SW 1271 (cell line): ENCODE data around the gene ACTL9.

Source experiments
- DNase-seq, 2 experiments: peaks; one replicate each; lab custom pipeline; 2025; lab: John Stamatoyannopoulos, UW

The ACTL9 gene

DNA sequence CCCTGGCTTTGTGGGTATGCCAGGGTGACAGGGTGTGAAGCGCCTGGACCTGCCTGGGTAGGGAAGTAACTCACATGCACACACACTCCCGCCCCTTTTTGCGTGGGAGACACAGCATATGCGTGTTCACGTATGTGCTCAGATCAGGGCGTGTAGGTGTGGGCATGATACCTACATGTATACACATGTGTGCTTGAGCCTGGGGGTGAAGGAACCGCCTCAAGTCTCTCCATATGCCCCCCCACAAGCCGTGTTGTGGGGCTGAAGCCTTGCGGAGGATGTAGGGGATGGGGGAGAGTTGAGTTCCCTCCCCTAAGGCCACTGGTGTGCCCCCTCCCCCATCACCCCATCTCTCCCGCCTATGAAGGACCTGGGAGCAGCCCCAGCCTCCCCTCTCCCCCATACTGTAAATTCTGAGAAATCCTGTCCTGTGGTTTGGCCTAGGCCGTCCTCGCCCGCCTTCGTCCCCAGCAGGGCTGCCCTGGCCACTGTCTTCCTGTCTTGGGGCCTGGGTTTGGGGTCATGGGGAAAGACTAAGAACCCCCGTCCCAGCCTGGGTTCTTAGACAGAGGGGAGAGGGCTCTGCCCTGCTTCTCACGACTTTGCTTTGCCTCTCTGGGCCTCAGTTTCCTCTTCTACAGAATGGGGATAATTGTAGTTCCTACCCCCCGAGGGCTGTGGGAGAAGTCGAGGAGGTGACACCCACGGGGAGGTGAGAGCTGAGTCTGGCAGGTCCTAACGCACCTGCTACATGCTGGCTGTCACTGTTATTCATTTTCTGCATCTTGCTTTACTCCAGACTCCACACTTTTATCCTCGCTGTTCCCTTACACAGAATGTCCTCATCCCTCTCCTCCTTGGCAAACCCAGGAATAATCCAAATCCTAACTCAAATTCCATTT is 14.3 kb downstream of the ACTL9 start:
- DNase-seq: no peak

DNA sequence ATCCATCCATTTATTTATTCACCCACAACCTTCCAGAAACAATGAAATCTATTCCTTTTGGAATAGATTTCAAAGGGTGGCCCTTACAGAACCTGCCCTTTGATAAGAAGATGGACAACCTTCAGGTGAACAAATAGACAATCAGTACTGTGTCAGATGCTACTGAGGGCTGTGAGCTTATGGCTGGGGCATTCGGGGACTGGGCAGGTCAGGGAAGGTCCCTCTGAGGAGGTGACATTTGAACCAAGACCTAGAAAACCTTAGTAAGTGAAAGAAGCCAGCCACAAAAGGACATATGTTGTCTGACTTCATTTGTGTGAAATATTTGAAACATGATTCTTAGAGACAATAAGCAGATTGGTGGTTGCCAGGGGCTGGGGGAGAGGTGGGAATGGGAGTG is 15.7 kb downstream of the ACTL9 start:
- no peak for DNase-seq

DNA sequence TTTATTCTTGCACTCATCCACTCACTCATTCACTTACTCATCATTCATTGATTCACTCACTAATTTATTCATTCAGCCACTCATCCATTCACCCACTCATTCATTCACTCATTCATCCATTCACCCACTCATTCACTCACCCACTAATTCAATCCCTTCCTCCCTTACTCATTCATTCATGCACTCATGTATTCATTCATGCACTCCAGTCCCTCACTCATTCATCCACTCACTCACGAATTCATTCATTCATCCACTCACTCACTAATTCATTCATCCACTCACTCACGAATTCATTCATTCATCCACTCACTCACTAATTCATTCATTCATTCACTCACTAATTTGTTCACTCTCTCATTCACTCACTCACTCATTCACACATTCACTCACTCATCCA is 16.1 kb downstream of the ACTL9 start:
- no peak for DNase-seq

DNA sequence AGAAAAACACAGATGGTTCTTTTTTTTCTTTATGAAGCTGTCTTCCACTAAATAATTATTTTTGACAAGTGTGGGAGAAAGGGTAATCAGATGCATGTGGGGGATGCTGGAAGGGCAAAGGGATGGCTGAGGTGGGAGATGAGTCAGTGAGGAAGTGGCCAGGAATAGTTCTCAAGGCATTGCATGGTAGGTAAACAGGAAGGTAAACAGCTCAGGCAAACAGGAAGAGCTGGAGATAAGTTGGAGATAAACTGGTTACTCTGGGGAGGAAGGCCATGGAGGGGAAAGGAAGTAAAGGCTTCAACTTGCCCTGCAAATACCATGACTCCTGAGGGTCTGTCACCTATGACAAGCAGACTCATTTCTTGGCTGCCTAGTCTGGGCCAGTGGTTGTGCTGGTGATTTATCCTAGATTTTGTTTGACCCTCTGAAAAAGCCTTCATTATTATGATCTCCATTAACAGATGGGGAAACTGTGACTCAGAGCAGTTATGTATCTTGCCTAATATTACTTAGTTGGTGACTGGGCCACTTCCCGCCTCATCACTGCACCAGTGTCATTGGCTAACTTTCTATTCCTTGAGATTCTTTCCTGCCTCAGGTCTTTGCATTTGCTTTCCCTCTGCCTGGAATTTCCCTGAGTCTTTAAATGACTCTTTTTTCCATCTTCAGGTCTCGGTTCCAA is 17.1 kb downstream of the ACTL9 start:
- DNase-seq: peak in 1 of 2 experiments; percentile 57

DNA sequence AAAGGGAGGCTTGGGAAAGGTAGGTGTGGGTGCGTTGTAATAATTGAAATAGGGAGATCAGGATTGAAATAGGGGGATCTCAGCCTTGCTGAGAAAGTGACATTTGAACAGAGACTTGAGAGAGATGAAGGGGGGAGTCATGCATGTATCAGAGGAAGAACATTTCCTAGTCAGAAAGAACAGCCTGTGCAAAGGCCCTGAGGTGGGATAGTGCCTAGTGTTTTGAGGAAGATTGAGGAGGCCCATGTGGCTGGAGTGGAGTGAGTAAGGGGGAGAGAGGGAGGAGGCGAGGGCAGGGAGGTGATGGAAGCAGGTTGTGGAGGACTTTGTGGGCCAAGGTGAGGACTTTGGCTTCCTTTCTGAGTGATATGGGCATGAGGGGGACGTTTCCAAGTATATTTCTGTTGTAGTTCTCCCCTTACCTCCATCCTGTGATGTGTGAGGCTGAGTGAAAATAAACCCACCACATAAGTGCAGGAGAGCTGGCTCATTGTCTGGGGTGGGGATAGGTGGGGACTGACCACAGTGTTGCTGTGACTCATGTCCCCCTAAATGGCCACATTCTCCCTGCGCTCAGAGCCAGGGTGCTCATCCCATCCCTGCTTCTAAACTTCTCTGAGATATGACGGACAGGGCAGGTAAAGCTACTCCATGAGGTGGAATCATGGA is 17.8 kb downstream of the ACTL9 start:
- DNase-seq: no peak

DNA sequence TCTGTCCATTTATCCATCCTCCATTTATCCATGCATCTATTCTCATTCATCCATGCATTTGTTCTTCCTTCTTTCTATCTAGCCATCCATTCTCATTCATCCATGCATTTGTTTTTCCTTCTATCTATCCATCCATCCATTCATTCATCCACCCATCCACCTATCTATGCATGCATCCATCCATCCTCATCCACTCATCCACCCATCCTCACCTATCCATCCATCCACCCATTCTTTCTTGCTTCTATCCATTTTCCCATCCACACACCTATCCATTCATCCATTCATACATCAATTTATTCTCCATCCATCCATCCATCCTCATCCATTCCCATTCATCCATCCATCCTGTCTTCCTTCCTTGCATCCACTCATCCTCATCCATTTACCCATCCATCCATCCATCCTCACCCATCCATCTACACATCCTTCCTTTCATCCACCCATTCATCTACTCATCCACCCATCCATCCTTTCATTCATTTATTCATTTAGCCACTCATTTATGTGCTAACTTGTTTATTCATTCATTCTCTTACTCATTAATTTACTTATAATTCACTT is 20.3 kb downstream of the ACTL9 start:
- no peak for DNase-seq

DNA sequence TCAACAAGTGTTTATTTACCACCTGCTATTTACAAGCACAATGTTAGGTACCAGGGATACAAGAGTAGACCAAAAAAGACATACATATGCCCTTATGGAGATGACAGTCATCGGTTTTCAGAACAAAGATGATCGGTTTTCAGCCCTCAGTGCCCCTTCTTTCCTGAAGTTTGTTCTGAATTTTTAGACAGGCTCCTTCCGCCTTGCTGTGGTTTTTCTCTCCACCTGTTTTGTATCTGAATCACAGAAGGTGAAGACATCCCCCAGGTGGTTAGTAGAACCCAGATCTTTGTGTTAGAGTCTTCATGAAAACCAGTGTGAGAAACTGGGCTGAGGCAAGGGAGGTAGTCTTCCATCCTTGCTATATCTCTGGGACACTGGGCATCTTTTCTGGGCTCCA is 23.5 kb downstream of the ACTL9 start:
- DNase-seq: no peak

DNA sequence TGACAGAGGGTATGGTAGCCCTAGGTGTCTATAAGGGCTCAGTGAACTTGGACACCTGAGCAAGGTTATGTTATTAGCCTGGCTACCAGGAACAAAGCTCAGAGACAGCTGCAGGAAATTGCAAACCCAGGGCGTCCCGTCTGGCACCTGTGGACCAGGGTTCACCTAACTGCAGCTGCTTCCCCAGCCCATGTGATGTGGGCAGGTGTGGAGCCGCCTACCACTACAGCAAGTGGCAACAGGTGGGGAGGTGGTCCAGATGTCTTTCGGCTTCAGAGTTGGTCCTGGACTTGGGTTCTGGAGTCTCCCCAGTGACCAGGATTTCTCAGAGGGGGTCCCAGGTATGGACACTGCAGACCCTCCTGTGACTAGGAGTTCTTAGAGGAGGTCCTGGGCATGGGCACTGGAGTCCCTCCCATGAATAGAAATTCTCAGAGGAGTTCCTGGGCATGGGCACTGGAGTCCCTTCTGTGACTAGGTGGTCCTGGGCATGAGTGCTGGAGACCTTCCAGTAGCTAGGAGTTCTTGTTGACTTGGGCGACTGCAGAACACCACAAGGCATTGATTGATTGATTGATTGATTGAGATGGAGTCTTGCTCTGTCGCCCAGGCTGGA is 25.2 kb downstream of the ACTL9 start:
- no peak for DNase-seq

DNA sequence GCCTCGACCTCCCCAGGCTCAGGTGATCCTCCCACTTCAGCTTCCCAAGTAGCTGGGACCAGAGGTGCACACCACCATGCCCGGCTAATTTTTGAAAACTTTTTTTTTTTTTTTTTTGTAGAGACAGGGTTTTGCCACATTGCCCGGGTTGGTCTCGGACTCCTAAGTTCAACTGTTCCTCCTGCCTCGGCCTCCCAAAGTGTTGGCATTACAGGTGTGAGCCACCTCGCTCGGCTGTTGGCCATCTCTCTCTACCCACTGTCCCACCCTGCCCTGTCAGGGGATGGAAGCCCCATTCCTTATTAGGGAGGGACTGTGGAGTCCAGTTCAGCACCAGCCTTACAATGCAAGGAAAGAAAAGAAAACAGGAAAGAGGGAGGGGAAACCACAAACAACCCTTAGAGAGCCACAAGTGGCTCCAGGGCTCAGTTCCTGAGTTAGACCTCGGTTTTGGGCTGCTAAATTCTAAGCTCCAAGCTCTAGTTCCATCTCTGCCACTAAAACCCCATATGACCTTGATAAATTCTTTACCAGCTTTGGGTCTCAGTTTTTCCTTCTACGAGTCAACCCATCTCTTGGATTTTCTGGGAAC is 31.7 kb downstream of the ACTL9 start:
- DNase-seq: no peak

DNA sequence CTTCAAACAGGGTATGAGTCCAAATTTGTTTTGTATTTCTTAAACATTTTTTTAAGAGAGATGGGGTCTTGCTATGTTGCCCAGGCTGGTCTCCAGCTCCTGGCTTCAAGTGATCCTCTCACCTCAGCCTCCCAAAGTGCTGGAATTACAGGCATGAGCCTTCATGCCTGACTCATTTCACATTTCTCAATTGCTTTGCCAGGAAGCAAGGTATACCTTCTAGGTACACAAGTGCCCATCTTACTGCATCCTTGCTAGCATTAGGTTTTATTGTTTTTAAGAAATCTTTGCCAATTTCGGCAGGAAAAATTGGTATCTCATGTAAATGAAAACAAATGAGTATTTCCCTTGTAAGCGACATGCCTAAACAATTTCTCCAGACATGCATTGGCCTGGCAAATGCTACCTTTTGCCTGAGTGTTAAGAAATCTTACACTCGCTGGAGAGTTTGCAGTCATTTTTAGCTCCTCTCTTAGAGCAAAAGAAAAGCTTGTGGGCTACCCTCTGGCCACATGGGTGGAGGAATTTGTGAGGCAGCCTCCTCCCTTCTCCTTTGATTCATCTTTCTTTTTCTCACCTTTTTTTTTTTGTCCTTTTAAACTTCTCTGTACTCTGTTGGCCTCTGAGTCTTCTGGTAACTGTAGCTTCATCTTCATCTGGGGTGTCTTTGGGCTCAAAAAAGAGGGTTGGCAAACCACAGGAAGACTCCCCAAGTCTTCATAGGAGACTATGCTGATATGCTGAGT is 33.0 kb downstream of the ACTL9 start:
- no peak for DNase-seq

DNA sequence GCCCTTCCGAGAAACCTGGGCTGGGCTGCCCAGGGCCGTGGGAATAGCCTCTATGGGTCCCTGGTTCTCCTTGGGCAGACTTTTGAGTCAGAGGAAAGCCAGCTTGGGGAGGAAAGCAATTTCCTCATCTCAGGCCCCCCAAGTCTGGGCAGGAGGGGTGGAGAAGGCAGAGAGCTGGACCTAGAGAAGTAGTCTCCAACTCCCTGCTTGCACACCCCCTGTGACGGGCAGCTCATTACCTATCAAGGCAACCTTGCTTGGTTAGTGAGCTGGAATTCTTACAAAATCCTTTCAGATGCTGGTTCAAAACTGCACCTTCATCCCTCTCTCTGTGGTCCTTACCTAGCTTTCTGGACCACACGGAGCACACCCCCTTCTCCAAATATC is 33.9 kb downstream of the ACTL9 start:
- no peak for DNase-seq

DNA sequence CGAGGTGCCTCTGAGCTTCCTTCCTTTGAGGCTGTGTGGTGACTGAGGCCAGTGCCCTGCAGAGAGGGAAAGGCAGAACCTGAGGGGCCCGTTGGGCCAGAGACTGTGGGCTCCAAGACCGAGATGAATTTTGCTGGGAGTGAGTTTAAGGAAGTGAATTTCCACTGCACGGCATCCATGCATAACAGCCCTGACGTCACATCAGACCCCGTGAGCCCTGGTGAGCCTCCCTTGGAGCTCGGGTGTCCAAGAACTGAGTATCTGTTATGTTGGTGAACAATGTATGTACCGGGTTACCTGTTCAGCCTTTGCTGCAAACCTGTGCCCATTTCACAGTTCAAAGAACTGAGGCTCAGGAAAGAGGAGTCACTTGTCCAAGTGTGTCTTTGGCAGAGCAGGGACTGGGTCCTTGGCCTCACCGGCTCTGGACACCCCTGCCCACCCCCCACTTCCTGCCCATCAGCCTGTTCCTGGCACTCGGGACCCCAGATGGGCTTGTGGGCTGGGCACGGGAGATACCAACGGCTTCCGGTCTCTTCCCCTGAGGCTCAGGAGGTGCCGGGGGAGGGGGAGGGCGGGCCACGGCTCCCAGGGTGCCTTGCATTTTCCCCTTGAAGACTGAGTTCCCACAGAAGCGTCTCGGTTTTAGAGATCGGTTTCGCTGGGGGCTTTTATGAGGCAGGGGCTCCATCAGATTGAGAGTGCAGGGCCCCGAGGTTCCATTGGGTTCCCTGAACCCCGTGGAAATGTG is 34.5 kb downstream of the ACTL9 start:
- no peak for DNase-seq

DNA sequence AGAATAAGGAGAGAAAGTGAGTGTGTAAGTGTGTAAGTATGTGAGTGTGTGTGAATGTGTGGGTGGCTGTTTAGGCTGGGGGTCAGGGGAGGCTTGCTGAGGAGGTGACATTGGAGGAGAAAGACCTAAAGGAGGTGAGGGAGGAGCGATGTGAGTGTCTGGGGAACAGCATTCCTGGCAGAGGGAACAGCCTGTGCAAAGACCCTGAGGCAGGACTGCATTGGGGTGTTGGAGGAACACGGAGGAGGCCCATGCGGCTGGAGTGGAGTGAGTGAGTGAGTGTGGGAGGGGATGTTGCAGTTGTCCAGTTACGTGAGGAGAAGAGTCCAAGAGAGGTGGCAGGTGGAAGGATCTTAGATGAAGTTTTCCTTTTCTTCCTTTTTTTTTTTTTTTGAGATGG is 36.3 kb downstream of the ACTL9 start:
- no peak for DNase-seq

DNA sequence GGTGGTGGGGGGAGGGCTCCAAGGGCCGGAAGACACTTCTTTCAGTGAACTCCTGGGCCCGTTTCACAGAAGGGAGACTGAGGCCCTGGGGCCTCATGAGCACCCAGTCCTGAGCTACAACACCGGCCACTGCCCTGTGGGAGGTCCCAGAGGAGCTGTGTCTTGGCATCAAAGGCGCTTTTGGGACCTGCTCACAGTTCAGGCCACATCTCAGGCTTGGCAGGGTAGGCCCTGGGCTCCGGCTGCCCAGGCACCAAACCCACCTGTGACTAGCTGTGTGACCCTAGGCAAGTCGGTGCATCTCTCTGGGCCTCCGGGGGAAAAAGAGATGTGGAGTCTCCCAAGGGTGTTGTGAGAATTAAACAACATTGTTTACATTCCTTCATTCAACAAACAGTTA is 38.7 kb downstream of the ACTL9 start:
- DNase-seq: no peak

DNA sequence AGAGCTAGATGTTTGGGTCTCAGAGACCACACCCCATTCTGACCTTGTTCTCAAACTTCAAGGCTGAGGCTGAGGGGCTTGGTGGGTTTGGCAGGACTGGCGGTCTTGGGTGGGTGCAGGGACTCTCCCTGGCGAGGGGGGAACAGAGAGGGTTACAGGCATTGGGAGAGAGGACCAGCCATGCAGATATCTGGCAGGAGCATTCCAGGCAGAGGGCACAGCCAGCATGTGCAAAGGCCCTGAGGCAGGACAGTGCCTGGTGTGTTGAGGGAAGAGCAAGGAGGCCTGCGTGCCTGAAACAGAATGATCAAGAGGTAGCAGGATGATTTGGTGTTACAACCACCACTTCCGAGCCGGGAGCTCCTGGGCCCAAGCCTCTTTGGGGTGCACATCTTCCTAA is 40.7 kb downstream of the ACTL9 start:
- DNase-seq: no peak

DNA sequence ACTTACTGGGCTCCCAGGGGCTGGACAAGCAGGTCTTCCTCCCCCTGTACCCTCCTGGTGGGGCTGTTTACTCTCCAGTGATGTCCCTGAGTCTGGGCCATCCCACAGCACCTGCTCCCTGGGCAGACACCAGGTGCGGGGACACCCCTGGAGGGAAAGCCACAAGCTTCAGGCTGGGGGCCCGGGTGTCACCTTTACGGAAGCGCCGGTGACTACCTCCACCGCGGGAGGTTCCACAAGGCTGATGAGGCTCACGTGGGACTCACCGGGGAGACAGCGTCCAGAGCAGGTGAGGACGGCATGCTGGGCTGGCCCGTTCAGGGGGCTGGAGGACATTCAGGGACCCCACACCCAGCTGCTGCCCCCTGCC is 43.3 kb downstream of the ACTL9 start:
- DNase-seq: no peak

DNA sequence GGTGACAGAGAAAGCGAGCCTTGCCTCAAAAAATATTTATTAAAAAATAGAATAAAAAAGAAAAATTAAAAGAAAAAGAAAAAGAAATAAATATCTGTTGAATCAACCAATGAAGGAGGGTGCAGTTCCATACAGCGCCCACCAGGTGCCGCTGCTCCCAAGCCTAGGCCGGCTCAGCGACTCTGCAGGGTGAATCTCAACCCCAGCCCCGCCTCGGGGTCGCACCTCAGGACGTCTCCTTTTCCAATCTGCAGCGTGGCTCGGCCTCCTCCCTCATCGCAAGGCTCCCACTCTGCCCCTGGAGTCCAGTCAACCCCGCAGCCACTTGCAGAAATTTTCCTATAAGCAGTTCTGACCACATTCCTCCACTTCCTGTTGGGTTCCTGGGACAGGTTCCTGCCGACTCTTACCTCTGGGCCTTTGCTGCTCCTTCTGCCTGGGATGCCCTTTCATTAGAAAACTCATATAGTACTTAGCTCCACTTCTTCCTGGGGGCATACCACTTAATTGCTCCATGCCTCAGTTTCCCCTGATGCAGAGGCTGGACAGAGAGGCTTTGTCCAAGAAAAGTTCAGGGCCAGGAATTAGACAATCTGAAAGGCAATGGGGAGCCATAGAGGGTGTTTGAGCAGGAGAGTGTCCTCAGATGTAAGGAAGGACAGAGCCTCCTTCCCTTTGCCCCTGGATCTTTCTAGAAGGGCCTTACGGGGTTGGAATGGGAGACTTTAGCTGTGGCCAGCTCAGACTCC is 43.8 kb downstream of the ACTL9 start:
- peak in 1 of 2 experiments; percentile 57 for DNase-seq

DNA sequence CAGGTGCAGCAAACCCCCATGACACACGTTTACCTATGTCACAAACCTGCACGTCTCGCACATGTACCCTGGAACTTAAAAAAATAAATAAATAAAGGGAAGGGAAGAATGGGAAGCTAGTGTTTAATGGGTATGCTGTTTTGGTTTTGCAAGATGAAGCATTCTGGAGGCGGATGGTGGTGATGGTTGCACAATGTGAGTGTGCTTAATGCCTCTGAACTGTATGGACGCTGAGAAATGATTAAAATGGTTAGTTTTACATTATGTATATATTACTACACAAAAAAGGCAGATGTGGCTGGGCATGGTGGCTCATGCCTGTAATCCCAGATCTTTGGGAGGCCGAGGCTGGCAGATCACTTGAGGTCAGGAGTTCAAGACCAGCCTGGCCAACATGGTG is 50.4 kb downstream of the ACTL9 start:
- DNase-seq: no peak
